NCI-H446 treated with DMSO at 0.1 percent for 48 hours (cell line): Measurements from ENCODE around the gene IL17RD.
"Not testable (repeated sequence)": the region's sequence is repeated elsewhere in the genome, so short reads cannot be mapped to it uniquely, and the experiment has no call there.

Experiments
- DNase-seq: peaks from one replicate; lab custom pipeline; 2025; lab: John Stamatoyannopoulos, UW

The IL17RD gene

GRCh38 chr3:57093489-57093888, 71.7 kb downstream of the IL17RD start:
- no peak for DNase-seq

GRCh38 chr3:57091521-57092273, 73.5 kb downstream of the IL17RD start:
- DNase-seq = no peak

GRCh38 chr3:57089043-57089442, 76.1 kb downstream of the IL17RD start:
- DNase-seq = no peak

- no peak for DNase-seq
Measured at GRCh38 chr3:57088503-57088902, 76.7 kb downstream of the IL17RD start.

- DNase-seq = no peak
Measured at GRCh38 chr3:57087361-57088092, 77.6 kb downstream of the IL17RD start.

GRCh38 chr3:57086201-57086600, 79.0 kb downstream of the IL17RD start:
- DNase-seq = no peak

- DNase-seq = no peak
Measured at GRCh38 chr3:57085211-57085610, 79.9 kb downstream of the IL17RD start.

GRCh38 chr3:57083266-57083995, 81.7 kb downstream of the IL17RD start:
- not testable (repeated sequence) for DNase-seq

GRCh38 chr3:57082481-57082880, 82.7 kb downstream of the IL17RD start:
- DNase-seq = no peak

GRCh38 chr3:57081173-57081572, 84.0 kb downstream of the IL17RD start:
- DNase-seq = no peak

GRCh38 chr3:57080171-57080570, 85.0 kb downstream of the IL17RD start:
- DNase-seq = no peak

- DNase-seq = no peak
Measured at GRCh38 chr3:57079474-57079831, 85.7 kb downstream of the IL17RD start.

GRCh38 chr3:57078635-57079473, 86.3 kb downstream of the IL17RD start:
- no peak for DNase-seq

GRCh38 chr3:57078344-57078634, 86.9 kb downstream of the IL17RD start:
- DNase-seq = no peak

- no peak for DNase-seq
Measured at GRCh38 chr3:57077630-57078343, 87.4 kb downstream of the IL17RD start.

GRCh38 chr3:57076422-57076951, 88.7 kb downstream of the IL17RD start:
- DNase-seq = no peak

- no peak for DNase-seq
Measured at GRCh38 chr3:57074135-57074534, 91.0 kb downstream of the IL17RD start.

GRCh38 chr3:57073628-57074027, 91.5 kb downstream of the IL17RD start:
- DNase-seq = no peak

GRCh38 chr3:57069503-57069902, 95.7 kb downstream of the IL17RD start:
- no peak for DNase-seq

- no peak for DNase-seq
Measured at GRCh38 chr3:57068437-57069089, 96.6 kb downstream of the IL17RD start.

GRCh38 chr3:57066471-57066870, 98.7 kb downstream of the IL17RD start:
- no peak for DNase-seq
